GM11168 (cell line): ENCODE measurements around the gene NPC1.

Source experiments
- in situ Hi-C: fragments of 300-500 bp; cut with MboI; formaldehyde crosslinking; loops from one replicate; pipeline ENCODE4 v1.12.0; 2022; ENCODE audit warnings: low sequenced_read_pairs; ENCODE audit not compliant: unreplicated experiment

NPC1 gene

GRCh38 chr18:23612434-23613090, 26.3 kb upstream of the NPC1 start:
- in situ Hi-C loops, result loop anchor here (25.0 kb wide), 1 partner anchor 500 kb away; no protein-coding TSS in a partner anchor

DNA sequence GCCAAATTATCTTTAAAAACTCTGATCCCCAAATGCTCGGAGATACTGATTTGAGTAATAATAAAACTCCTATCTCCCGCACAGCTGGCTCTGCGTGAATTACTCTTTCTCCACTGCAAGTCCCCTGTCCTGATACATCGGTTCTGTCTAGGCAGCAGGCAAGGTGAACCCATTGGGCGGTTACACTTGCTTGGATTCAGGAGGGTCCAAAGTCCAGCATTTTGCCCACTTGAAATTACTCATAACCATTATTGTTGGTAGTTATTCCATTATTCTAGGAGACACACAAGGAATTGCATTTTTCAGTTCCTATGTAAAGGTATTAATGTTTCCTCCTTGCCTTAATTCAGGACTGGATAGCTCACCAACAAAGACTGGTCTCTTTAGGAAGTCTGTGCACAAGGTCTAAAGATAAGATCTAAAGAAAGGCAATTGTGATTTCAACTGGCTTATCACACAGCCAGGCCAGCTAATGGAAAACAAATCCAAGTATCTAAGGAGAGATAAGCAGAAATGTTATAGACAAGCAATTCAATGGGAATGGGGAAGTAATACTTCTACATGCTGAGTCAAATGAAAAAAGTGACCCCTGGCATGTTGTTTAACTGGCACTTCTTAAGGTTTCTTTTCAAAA, 23.2 kb upstream of the NPC1 start:
- in situ Hi-C loops, result loop anchor here (25.0 kb wide), 1 partner anchor 503 kb away; no protein-coding TSS in a partner anchor

- in situ Hi-C loops, result loop anchor here (25.0 kb wide), 1 partner anchor 504 kb away; no protein-coding TSS in a partner anchor
These were observed 21.9 kb upstream of the NPC1 start for GRCh38 chr18:23608211-23608610.

DNA sequence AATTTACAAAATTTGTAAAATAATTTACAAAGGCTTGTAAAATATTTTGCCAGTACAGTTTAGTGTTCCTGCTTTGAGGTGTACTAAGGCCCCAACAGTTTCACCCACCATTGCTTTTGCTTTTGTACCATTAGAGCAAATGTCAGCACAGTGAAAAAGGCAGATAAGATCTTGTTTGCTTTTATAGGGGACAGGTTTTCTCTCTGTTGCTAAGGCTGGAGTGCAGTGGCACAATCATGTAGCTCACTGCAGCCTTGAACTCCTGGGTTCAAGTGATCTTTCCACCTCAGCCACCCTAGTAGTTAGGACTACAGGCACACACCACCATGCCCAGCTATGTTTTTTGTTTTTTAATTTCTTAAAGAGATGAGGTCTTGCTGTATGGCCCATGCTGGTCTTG, 19.6 kb upstream of the NPC1 start:
- in situ Hi-C loops, result loop anchor here (25.0 kb wide), 1 partner anchor 506 kb away; no protein-coding TSS in a partner anchor

- in situ Hi-C loops, result loop anchor here (25.0 kb wide), 1 partner anchor 512 kb away; no protein-coding TSS in a partner anchor
These were observed 13.5 kb upstream of the NPC1 start for GRCh38 chr18:23599809-23600208.

DNA sequence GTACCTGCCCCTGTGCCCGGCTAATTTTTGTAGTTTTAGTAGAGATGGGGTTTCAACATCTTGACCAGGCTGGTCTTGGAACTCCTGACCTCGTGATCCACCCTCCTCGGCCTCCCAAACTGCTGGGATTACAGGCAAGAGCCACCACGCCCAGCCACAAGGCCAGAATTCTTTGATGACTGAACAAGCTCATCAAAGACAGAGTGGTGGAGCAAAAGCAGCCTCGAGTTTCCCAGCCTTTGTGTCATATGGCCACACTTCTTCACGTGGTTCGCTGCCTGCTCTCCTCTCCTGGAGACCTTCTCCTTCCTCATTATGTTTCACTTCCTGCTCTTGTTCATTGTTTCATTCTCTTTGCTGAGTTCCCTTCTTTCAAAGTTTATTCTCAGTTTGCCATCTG, 9.9 kb upstream of the NPC1 start:
- in situ Hi-C loops, result no loop called here

GRCh38 chr18:23595591-23595990, 9.3 kb upstream of the NPC1 start:
- in situ Hi-C loops, result no loop called here

- in situ Hi-C loops, result no loop called here
These were observed 7.4 kb upstream of the NPC1 start for GRCh38 chr18:23593720-23594119.

DNA sequence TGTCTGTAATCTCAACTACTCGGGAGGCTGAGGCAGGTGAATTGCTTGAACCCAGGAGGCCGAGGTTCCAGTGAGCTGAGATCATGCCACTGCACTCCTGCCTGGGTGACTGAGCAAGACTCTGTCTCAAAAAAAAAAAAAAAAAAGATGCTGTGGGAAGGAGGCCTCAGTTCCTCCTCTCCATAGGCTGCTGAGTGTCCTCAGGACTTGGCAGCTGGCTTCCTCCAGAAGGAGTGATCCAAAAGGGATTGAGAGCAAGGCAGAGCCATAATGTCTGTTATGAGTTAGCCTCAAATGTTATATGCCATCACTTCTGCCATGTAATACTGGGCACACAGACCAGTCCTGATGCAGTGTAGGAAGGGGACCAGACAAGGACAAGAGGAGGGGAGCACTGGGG, 6.6 kb upstream of the NPC1 start:
- in situ Hi-C loops, result no loop called here

- in situ Hi-C loops, result no loop called here
These were observed 4.7 kb upstream of the NPC1 start for GRCh38 chr18:23591011-23591410.

GRCh38 chr18:23588836-23589560, 2.7 kb upstream of the NPC1 start:
- in situ Hi-C loops, result loop anchor here (10.0 kb wide), 1 partner anchor 74 kb away; no protein-coding TSS in a partner anchor

DNA sequence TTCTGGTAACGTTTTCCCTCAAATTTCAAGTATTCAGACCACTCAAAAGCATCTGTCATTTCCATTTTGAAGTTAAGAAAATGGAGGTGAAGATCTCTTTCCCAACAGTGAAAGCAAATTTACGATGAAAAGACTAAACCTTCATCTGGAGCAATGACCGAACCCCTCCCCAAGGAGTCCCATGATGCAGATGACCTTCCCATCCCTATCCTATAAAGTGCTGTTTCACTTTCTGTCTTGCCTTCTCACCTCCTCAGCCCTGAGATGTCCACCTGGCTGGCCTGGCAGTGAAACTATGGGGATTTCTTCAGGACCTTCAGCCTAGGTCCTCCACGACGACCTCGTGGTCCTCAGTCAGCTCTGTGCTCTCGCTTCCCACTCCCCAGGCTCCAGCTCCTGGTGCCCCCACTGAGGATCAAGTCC, 925 bp upstream of the NPC1 start:
- in situ Hi-C loops, result loop anchor here (10.0 kb wide), 1 partner anchor 72 kb away; no protein-coding TSS in a partner anchor

- in situ Hi-C loops, result loop anchor here (10.0 kb wide), 1 partner anchor 71 kb away; no protein-coding TSS in a partner anchor
These were observed 433 bp downstream of the NPC1 start for GRCh38 chr18:23585897-23586248.

DNA sequence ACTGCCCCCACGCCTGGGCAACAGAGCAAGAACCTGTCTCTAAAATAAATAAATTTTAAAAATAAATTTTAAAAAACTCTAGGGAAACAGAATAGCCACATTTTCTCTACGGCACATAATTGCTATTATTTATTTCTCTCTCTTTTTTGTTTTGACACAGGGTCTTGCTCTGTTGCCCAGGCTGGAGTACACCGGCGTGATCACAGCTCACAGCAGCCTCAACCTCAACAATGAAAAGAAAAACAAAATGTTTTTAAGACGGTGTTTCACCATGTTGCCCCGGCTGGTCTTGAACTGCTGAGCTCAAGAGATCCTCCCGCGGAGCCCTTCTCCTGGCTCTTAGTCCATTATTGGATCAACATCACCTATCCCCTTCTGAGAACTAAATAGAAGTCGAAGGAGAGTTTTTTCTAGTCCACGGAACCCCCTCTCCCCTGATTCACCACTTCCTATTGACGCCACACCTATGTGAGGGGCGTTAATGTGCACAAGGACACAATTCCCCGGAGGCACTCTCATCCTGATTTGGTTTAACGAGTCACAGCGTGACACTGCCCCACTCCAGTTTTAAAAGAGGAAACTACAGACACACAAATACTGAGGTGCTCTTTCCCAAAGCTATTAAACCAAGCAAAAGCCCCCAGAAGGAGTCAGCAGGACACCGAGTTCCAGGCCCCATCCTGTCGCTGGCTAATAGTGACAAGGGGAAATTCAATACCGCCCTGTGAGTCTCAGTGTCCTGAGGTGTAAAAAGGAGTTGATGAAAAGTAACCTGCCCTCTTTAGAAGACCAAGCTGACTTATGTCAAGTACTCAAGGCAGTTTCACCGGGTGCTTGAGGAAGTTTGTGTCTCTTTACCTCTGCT, 1.1 kb downstream of the NPC1 start:
- in situ Hi-C loops, result loop anchor here (10.0 kb wide), 1 partner anchor 70 kb away; no protein-coding TSS in a partner anchor

DNA sequence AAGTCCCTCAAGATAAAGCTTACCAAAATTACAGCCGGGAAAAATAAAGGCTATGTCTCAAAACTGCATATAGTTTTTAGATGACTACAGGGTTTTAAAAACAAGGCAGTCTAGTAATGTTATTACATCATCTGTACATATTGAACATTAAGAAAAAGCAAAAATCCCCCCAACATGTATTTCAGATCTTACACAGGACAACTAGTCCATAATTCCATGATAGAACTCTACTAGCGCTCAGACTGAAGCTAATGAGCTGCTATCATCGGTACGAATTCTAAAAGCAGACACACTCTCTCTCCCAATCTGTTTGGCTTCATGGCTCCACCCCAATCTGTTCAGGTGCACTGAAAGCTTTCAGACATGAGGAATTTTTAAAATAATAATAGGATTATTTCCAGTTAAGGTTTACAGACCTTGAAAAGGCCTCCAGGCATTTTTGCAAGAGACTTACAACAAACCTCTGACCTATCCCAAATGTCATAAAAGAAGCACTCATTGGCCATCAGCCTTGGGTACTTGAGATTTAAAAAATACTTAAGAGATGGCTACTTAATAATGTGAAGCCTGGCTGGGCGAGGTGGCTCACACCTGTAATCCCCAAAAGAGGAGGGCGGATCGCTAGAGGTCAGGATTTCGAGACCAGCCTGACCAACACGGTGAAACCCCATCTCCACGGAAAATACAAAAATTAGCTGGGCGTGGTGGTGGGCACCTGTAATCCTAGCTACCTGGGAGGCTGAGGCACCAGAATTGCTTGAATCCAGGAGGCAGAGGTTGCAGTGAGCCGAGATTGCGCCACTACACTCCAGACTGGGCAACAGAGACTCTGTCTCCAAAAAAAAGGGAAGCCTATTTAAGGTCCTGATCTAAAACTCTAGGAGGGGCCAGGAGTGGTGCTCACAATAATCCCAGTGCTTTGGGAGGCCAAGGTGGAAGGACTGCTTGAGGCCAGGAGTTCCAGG, 2.0 kb downstream of the NPC1 start:
- in situ Hi-C loops, result loop anchor here (10.0 kb wide), 1 partner anchor 70 kb away; no protein-coding TSS in a partner anchor

GRCh38 chr18:23583071-23583865, 3.0 kb downstream of the NPC1 start:
- in situ Hi-C loops, result loop anchor here (10.0 kb wide), 1 partner anchor 68 kb away; no protein-coding TSS in a partner anchor

- in situ Hi-C loops, result loop anchor here (10.0 kb wide), 1 partner anchor 66 kb away; no protein-coding TSS in a partner anchor
These were observed 5.5 kb downstream of the NPC1 start for GRCh38 chr18:23580677-23581367.
